GM18868 (cell line): Measurements from ENCODE around the gene ADAMTS2.

Source experiments
- ATAC-seq: cut with Tn5 transposase; IDR thresholded peaks from one replicate; pipeline ENCODE4 v1.9.1; 2021; ENCODE audit warnings: mild to moderate bottlenecking, moderate library complexity; ENCODE audit not compliant: unreplicated experiment

ADAMTS2 gene

GRCh38 chr5:179345183-179345432 is 153 bp downstream of the ADAMTS2 start:
- no peak for ATAC-seq

- no peak for ATAC-seq
These were observed 654 bp downstream of the ADAMTS2 start for GRCh38 chr5:179344431-179345182.

GRCh38 chr5:179343719-179344430 is 1.4 kb downstream of the ADAMTS2 start:
- no peak for ATAC-seq

DNA sequence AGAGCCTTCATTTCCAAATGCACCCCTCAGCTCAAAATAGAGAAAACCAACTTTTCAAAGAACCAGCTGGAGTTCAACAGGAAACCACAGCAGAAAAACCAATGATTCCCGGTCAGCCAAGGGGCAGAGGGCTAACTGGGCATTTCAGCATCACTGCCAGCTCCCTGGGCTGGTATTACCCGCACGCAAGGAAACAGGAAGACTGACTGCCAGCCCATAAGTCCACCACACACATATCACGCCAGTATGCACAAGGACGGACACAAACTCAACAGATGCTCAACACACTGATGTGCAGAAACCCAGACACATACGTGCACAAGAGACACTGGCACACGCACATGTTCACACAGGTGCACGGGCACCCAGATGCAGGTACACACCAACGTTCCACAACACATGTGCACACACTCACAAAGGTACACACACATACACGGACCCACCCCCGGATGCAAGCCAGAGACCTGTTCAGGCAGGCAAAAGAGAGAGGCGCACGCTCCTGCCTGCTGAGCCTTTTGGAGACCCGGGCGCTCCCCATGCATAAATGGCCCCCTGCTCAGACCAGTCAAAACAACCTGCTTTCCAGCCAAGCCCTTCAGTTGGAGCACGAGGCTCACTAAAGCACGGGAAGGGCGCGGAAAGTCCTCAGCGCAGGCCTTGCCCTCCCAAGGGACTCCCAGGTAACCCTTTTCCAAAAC is 2.1 kb downstream of the ADAMTS2 start:
- ATAC-seq = no peak

DNA sequence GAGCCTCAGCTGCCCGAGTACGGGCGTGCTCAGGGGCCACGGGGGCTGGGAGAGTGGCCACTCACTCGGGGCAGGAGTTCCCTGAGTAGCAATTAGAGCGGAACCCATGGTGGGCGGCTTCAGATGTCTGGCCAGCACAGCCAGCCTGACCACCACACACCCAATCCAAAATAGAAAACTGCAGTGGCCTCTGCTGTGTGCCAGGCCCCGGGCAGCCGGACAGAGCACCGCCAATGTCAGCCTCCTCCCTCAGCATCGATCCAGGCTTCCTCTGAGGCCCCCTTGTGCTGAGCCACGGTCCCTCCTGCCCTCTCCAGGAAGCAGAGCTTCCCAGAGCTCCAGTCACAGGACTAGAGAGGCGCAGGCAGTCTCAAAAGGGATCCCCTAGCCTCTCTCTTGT is 2.7 kb downstream of the ADAMTS2 start:
- ATAC-seq = no peak

DNA sequence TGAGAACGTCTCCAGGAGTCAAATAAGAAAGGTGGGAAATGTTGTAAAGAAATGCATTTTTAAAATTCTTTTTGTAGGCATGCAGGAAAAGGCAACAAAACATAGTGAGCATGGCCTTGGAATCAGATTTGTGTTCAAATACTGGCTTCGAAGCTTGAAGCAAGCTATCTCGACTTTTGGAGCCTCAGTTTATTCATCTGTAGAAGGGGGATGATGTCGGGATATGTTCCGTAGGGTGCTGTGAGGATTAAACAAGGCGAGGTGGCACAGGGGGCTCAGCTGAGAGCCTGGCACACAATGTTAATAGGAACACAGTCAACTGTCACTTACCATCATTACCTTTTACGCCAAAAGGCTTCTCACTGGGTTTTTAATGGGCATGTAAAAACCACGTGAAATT is 4.8 kb downstream of the ADAMTS2 start:
- no peak for ATAC-seq

GRCh38 chr5:179339996-179340395 is 5.3 kb downstream of the ADAMTS2 start:
- ATAC-seq = no peak

GRCh38 chr5:179339081-179339480 is 6.2 kb downstream of the ADAMTS2 start:
- no peak for ATAC-seq

- no peak for ATAC-seq
These were observed 7.2 kb downstream of the ADAMTS2 start for GRCh38 chr5:179337796-179338676.

DNA sequence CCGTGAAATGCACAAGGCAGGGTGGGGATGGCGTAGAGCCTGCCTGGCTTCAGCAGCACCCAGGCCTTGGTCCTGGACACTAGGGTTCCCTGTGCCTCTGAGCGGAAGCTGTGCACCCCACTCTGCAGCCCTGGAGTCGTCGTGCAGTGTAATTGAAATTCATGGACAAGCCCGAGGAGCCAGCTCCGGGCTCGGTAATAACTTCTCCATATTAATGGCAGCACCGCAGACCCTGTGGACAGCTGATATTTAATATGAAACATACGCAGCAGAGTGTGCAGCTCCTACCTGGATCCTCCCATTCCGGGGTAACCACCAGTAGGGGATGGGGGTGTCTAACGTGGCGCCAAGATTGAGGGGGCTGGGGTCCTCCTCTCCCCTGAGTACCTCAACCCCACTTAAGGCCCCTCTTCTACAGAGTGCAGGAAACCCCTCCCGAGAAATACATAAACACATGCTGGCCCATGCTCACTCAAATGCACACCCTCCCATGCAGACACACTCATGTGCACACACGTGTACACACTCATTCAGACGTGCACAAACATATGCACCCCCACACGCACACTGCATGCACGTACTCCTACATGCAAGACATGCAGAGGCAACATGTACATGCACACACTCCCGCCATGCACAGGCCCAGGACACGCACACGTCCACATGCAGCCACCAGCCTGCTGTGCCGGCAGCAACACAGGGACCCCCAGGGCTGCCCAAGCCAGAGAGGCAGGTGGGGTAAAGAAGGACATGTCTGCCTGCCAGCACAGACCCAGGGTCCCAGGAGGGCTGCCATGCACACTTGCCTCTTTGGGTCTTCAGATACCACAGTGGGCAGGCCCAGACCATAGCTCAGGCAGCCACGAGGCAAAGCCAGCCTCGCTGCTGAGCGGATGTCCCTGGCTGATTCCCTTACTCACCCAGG is 8.1 kb downstream of the ADAMTS2 start:
- no peak for ATAC-seq

DNA sequence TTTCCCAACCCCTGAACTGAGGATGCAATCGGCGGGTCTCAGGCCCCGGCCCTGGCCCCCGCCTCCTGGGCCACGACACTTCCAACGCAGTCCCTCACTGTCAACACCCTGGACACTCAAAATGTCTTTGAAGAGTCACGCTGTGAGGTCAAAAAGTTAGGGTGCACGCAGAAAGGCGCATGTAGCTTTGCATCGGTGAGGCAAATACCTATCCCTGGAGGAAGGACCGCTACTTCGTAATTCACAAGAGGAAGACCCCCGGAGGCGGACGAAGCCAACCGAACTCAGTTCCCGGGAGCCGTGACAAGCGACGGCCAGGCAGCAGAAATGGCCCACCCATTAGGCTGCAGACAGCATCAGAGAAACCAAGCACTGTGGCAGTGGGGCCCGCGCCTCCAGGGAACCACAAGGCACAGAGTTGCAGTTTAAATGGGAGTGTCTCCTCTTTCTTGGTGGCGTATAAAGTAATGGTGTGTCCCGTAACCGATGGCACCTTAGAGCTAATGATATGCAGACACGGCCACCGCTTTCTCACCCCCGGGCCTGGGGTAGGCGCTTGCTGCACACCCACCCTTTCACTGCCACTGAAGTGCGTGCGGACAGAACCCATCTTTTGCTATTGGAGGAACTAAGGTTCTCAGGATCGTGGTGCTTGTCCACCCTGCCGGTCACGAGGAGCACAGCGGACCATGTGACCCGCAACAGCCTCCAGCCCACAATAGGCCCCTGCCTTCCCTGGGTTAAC is 9.0 kb downstream of the ADAMTS2 start:
- ATAC-seq = no peak

- ATAC-seq = no peak
These were observed 11.2 kb downstream of the ADAMTS2 start for GRCh38 chr5:179333796-179334761.

DNA sequence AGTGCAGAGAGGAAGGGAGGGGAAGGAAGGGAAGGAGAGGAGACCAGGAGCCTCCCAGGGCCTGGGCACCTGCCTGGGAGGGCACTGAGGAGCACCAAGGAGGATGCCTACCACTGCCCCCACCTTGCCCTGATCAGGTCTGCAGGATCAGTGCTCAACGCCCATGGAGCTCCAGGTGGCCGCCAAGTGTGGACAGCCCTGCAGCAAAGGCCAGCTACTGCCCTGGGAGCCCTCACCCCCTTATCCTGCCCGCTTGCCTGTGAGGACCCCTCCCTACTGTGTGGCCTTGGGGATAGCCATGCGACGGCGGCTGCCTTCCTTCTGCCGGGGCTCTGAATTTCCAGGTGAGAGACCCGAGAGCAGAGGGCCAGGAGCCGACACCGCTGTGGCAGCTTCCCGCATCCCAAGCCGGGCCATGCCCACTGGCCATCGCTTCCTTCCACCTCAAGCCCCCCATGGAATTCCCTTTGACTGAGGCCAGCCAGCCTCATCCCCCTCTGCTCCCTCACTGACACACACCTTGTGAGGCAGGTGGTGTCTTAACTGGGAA is 12.4 kb downstream of the ADAMTS2 start:
- no peak for ATAC-seq

GRCh38 chr5:179331591-179332375 is 13.5 kb downstream of the ADAMTS2 start:
- ATAC-seq = no peak

DNA sequence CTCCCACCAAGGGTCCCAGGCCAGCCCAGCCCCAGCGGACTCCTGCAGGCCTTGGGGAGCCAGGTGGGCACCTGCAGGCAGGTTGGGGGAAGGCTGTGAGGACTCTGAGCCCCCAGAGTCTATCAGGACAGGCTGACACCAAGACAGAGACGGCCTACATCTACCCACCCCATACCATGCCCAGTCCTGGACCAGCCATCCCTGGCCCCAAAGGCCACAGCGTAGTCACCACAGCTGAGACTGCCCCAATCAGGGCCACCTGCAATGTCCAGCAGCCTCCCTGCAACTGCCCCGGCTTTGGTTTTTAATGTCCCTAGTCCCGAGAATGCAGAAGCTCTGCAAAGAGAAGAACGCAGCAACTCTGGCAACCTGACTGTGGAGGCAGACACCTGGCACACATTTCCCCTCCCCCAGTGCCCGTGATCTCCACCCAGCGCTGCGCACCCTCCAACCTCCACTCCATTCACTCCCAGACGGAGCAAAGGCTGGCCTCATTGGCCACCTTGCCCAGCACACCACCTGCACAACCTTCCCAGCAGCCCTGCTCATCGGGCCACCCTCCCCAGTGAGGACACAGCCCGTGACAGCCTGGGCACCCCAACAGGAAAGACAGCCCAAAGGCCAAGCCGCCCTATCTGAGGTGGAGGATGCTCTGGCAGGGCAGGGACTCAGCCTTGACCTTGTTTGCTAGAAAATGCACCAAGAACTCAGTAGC is 14.9 kb downstream of the ADAMTS2 start:
- no peak for ATAC-seq

- ATAC-seq = no peak
These were observed 17.0 kb downstream of the ADAMTS2 start for GRCh38 chr5:179328291-179328690.
